Measurements from ENCODE around the gene PLXDC1. TPM values are rescaled to one million over a fixed set of nuclear protein-coding genes. Genes with fewer than 3 reads are reported as not detected.
A peak's percentile ranks its signal among the peaks of the same experiment; 100 is the strongest.
"Not testable (repeated sequence)": the region's sequence is repeated elsewhere in the genome, so short reads cannot be mapped to it uniquely, and the experiment has no call there.

The PLXDC1 gene
- total RNA-seq, 2 donors from 2014 or later: 3.0 to 5.6 TPM

- Mint-ChIP-seq H3K36me3 (ENCODE audit: insufficient read depth in 2 of 2) (no peaks in the 10 kb centered on the region), H3K4me1 (ENCODE audit: low read depth) (peaks cover 6% of the 10 kb centered on the region), H3K27me3 (ENCODE audit: low read depth) (no peaks in the 10 kb centered on the region), H3K27ac (no peak overlapping the region), H3K9me3 (no peaks in the 10 kb centered on the region), H3K4me3 (no peak overlapping the region)
- no peak for ATAC-seq (replicated peaks in 1 of 2)
- no peak for DNase-seq
Observed at GRCh38 chr17:39064819-39065218, 86.6 kb downstream of the PLXDC1 start.

GRCh38 chr17:39064374-39064773 lies 87.1 kb downstream of the PLXDC1 start:
- Mint-ChIP-seq H3K36me3 (ENCODE audit: insufficient read depth in 2 of 2) (no peaks in the 10 kb centered on the region), H3K27me3 (ENCODE audit: low read depth) (no peaks in the 10 kb centered on the region)
- ATAC-seq (replicated peaks in 1 of 2): no peak

GRCh38 chr17:39063681-39064069 lies 87.8 kb downstream of the PLXDC1 start:
- H3K27ac Mint-ChIP-seq: no peak overlapping the region
- H3K36me3 Mint-ChIP-seq (ENCODE audit: insufficient read depth in 2 of 2): no peaks in the 10 kb centered on the region
- H3K4me1 Mint-ChIP-seq (ENCODE audit: low read depth): no peaks in the 10 kb centered on the region
- DNase-seq (no peak), ATAC-seq (replicated peaks in 1 of 2) (no peak)
- no peaks in the 10 kb centered on the region for H3K9me3 Mint-ChIP-seq
- no peaks in the 10 kb centered on the region for H3K27me3 Mint-ChIP-seq (ENCODE audit: low read depth)
- H3K4me3 Mint-ChIP-seq: no peak overlapping the region

More at GRCh38 chr17:39064374-39064773, 87.1 kb downstream of the PLXDC1 start:
- Mint-ChIP-seq H3K9me3 (no peaks in the 10 kb centered on the region), H3K27ac (no peak overlapping the region), H3K4me3 (no peak overlapping the region), H3K4me1 (ENCODE audit: low read depth) (peaks cover 3% of the 10 kb centered on the region)
- DNase-seq: no peak

GRCh38 chr17:39062846-39063680 lies 88.4 kb downstream of the PLXDC1 start:
- Mint-ChIP-seq H3K9me3 (no peaks in the 10 kb centered on the region), H3K27ac (no peak overlapping the region), H3K27me3 (ENCODE audit: low read depth) (no peaks in the 10 kb centered on the region), H3K36me3 (ENCODE audit: insufficient read depth in 2 of 2) (no peaks in the 10 kb centered on the region), H3K4me1 (ENCODE audit: low read depth) (no peaks in the 10 kb centered on the region), H3K4me3 (no peak overlapping the region)
- no peak for DNase-seq
- ATAC-seq (replicated peaks in 1 of 2): no peak

DNA sequence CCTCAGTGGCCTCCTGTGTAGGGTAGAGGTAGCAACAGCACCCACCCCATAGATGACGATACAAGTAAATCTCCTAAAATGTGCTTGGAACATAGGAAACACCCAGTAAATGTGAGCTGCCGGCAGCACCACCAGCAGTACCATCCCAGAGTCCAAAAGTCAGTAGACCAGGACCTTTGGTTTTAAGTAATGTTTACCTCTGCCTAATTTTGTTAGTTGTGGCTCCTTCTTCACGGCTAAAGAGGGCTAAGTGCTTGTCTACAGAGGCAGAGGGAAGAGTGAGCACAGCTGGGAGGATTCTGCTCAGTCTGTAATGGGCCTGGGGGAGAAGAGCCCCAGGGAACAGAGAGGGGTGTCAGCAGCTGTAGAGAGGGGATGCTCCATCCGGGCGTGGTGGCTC lies 92.9 kb downstream of the PLXDC1 start:
- DNase-seq (no peak), ATAC-seq (replicated peaks in 1 of 2) (no peak)
- Mint-ChIP-seq H3K27me3 (ENCODE audit: low read depth) (no peaks in the 10 kb centered on the region), H3K27ac (no peak overlapping the region), H3K4me3 (no peak overlapping the region), H3K9me3 (no peaks in the 10 kb centered on the region), H3K36me3 (ENCODE audit: insufficient read depth in 2 of 2) (no peaks in the 10 kb centered on the region), H3K4me1 (ENCODE audit: low read depth) (peaks cover 20% of the 10 kb centered on the region)

GRCh38 chr17:39057701-39058206 lies 93.7 kb downstream of the PLXDC1 start:
- Mint-ChIP-seq H3K27me3 (ENCODE audit: low read depth) (no peaks in the 10 kb centered on the region), H3K36me3 (ENCODE audit: insufficient read depth in 2 of 2) (no peaks in the 10 kb centered on the region), H3K4me1 (ENCODE audit: low read depth) (peaks cover 20% of the 10 kb centered on the region), H3K27ac (peak overlapping the region; percentile 39), H3K9me3 (no peaks in the 10 kb centered on the region), H3K4me3 (peak overlapping the region; percentile 76 to 87)
- ATAC-seq (replicated peaks in 1 of 2) (no peak), DNase-seq (no peak)

DNA sequence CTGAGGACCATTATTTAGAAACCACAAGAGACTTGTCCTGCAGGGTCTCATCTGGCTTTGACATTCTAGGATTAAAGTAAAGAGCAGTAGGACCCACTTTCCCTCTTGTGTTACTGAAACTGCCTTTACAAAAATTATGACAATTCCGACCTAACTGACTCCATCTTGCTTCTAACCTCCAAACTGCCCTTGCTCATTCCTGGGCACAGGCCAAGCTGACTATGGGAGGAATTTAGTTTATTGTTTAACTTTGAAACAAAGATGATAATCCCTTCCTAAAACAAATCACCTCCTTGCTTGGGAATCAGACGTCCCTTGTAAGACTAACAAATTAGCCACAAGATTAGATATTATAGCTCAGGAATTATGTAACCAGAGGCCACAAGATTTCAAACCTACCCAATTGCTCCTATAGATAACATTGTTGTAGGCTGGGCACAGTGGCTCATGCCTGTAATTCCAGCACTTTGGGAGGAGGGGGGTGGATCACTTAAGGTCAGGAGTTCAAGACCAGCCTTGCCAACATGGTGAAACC lies 97.3 kb downstream of the PLXDC1 start:
- Mint-ChIP-seq H3K4me3 (no peak overlapping the region), H3K27me3 (ENCODE audit: low read depth) (no peaks in the 10 kb centered on the region), H3K9me3 (no peaks in the 10 kb centered on the region), H3K4me1 (ENCODE audit: low read depth) (peaks cover 20% of the 10 kb centered on the region), H3K27ac (no peak overlapping the region), H3K36me3 (ENCODE audit: insufficient read depth in 2 of 2) (no peaks in the 10 kb centered on the region)
- ATAC-seq (replicated peaks in 1 of 2) (no peak), DNase-seq (no peak)

GRCh38 chr17:39052423-39052822 lies 99.0 kb downstream of the PLXDC1 start:
- not testable (repeated sequence) for H3K36me3 Mint-ChIP-seq (ENCODE audit: insufficient read depth in 2 of 2); ATAC-seq (replicated peaks in 1 of 2); H3K9me3 Mint-ChIP-seq; DNase-seq; H3K4me3 Mint-ChIP-seq; H3K27ac Mint-ChIP-seq; H3K27me3 Mint-ChIP-seq (ENCODE audit: low read depth)
- H3K4me1 Mint-ChIP-seq (ENCODE audit: low read depth): peaks cover 19% of the 10 kb centered on the region

- no peaks in the 10 kb centered on the region for H3K27me3 Mint-ChIP-seq (ENCODE audit: low read depth)
- peaks cover 7 to 13% of the 10 kb centered on the region in 2 donors for H3K36me3 Mint-ChIP-seq (ENCODE audit: insufficient read depth in 2 of 2)
- peaks cover 7% of the 10 kb centered on the region for H3K4me1 Mint-ChIP-seq (ENCODE audit: low read depth)
Observed at GRCh38 chr17:39051001-39051585, 100.3 kb downstream of the PLXDC1 start.

DNA sequence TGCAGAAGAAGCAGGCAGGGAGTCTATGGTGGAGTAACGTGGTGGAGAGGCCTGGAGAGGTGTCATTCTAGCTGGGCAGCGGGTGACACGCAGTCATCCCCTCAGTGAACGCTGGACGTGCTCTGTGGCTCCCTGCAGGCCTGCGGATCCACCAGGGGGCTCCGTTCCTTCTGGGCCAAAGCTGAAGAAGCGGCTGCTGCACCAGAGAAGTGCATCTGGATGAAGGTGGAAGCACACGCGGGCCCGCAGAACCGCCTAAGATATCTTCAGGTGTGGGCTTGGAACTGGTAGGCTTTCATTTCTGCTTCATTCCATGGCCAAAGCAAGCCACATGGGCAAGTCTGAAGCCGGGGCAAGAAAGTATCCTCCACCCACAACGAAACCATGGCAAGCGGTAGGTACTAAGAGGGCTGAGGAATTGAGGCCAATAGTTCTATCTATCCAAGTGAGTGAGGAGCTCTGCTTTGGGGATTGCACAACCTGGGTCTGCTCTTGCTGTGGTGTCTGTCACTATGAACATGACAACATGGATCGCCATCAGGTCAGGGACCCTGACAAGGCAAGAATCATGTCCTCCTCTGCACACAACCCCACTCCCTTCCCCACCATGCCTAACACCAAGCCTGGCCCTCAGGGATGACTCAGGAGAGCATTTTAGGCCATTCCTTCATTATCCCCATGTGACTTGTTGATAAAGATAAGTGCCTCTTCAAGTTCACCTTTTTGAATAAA lies 105.3 kb downstream of the PLXDC1 start:
- Mint-ChIP-seq H3K4me1 (ENCODE audit: low read depth) (no peaks in the 10 kb centered on the region), H3K4me3 (no peak overlapping the region), H3K36me3 (ENCODE audit: insufficient read depth in 2 of 2) (peaks cover 10 to 15% of the 10 kb centered on the region in 2 donors), H3K9me3 (peaks cover 7 to 17% of the 10 kb centered on the region in 2 donors), H3K27me3 (ENCODE audit: low read depth) (peaks cover 4% of the 10 kb centered on the region), H3K27ac (peak overlapping the region; percentile 17)
- ATAC-seq (replicated peaks in 1 of 2) (no peak), DNase-seq (no peak)

More at GRCh38 chr17:39051001-39051585, 100.3 kb downstream of the PLXDC1 start:
- ATAC-seq (replicated peaks in 1 of 2) (no peak), DNase-seq (no peak)
- Mint-ChIP-seq H3K4me3 (no peak overlapping the region), H3K9me3 (peaks cover 7 to 15% of the 10 kb centered on the region in 2 donors), H3K27ac (no peak overlapping the region)

GRCh38 chr17:39036009-39036408 lies 115.4 kb downstream of the PLXDC1 start:
- ATAC-seq (replicated peaks in 1 of 2): no peak
- no peaks in the 10 kb centered on the region for H3K9me3 Mint-ChIP-seq
- H3K36me3 Mint-ChIP-seq (ENCODE audit: insufficient read depth in 2 of 2): no peaks in the 10 kb centered on the region
- DNase-seq: no peak
- no peak overlapping the region for H3K4me3 Mint-ChIP-seq
- H3K27ac Mint-ChIP-seq: no peak overlapping the region
- H3K4me1 Mint-ChIP-seq (ENCODE audit: low read depth): no peaks in the 10 kb centered on the region
- H3K27me3 Mint-ChIP-seq (ENCODE audit: low read depth): peaks cover 22% of the 10 kb centered on the region

DNA sequence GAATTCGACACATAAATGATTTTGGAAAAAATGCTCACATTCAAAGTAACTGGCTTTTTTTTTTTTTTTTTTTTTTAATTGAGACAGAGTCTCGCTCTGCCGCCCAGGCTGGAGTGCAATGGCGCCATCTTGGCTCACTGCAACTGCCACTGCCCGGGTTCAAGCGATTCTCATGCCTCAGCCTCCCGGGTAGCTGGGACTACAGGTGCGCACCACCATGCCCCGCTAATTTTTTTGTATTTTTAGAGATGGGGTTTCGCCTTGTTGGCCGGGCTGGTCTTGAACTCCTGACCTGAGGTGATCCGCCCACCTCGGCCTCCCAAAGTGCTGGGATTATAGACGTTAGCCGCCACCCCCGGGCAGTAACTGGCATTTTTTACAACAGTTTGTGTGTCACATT lies 115.9 kb downstream of the PLXDC1 start:
- not testable (repeated sequence) for H3K9me3 Mint-ChIP-seq; H3K4me3 Mint-ChIP-seq; DNase-seq; H3K4me1 Mint-ChIP-seq (ENCODE audit: low read depth); H3K36me3 Mint-ChIP-seq (ENCODE audit: insufficient read depth in 2 of 2); ATAC-seq (replicated peaks in 1 of 2); H3K27ac Mint-ChIP-seq
- H3K27me3 Mint-ChIP-seq (ENCODE audit: low read depth): peaks cover 22% of the 10 kb centered on the region

GRCh38 chr17:39028690-39029089 lies 122.7 kb downstream of the PLXDC1 start:
- Mint-ChIP-seq H3K4me1 (ENCODE audit: low read depth) (peaks cover 8% of the 10 kb centered on the region), H3K27ac (no peak overlapping the region), H3K9me3 (no peaks in the 10 kb centered on the region), H3K27me3 (ENCODE audit: low read depth) (peaks cover 25% of the 10 kb centered on the region), H3K36me3 (ENCODE audit: insufficient read depth in 2 of 2) (no peaks in the 10 kb centered on the region), H3K4me3 (no peak overlapping the region)
- DNase-seq: no peak
- ATAC-seq (replicated peaks in 1 of 2): no peak
